GM12874 (cell line): ENCODE results near the gene RIN2.

ENCODE experiments used
- CTCF ChIP-seq: IDR thresholded peaks from 2 replicates; pipeline ENCODE4 v1.5.1; 2011; ENCODE audit warnings: low read depth, mild to moderate bottlenecking, control low read depth, low read length, moderate library complexity; ENCODE audit not compliant: insufficient read depth

The RIN2 gene

DNA sequence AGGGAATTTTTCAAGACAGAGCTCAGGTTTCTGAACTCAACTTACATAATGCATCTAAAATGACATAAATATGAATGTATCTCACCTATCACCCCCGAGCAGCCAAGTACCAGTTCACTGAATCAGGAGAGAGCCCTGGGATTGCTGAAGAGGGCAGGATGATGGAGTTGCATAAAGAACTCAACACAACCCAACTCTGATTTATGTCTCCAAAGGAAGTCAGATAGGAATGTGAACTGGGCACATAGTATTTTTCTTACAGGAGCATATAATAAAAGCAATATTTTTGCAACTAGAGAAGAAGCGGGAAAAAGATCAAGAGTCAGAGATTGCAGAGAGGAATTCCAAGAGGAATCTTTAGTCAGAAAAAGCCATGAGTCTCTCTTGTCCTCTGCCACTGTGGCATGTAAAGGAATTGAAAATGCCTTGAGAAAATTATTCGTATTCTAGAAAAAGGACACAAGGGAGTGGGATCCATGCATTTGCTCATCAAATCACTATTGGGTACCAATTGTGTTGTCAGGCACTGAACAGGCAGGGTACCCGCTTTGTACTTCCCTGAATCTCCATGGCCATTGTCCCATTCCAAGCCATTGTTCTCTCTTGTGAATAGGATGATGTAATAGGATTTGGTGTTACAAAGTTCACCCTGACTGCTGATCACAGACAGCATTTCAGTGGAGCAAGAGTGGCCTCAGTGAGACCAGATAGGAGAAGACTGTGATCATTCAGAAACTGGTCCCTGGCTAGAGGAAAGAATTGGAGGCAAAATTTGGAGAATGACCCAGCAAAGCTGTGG is 16.3 kb downstream of the RIN2 start:
- no peak for TF ChIP-seq CTCF

DNA sequence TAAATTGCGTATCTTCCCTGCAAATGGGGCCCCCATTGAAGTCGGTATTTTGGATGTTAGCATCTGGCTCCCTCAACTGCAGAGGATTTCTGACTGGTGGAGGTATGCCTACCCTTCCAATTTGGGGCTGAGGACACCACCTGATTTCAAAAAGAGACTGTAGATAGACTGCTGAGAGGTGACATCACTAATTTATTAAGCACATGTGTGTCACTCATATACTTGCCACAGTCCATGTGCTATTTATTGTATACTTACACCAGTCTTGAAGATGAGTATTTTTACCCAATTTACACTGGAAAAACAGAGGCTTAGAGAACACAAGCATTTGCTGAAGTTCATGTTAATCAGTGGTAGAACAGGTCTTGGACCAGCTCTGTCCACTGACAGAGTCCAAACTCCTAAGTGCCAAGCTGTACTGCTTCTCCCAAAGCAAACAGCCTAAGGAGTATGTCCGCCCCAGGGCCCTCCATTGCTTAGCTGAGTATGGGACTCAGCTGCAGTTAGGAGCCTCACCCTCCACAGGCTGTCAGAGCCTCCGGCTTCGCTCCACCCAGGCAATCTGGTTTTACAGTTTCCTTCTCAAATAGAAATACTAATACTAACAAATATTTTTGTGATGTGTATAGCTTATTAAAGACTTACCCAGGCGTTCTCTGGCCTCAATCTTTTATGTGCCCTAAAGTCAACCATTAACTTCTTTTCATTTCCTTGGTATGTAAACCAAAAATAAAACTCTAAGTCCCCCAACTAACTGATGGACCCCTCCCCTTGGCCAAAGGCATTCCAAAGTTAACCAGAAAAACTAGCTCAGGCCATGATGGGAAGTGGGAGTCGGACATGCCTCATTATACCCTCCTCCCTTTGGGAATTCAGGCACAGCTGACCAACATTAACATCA is 17.5 kb downstream of the RIN2 start:
- TF ChIP-seq CTCF, result no peak

DNA sequence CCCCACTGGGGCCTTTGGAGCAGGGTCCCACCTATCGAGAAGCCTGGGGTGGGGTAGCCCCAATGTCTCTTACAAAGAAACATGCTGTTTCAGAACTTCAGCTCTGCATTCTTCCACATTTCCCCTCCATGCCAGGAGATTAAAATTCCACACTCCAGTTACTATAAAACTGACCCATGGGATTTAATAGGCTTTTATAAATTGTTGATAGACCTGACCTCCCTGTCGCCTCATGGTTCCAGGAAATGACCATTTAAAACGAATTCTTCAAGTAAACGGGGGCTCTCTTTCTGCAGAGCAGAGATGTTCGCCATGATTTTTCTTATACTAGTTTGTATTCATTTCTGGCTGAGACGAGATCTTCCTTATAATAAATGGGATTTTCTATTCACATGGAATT is 19.3 kb downstream of the RIN2 start:
- TF ChIP-seq CTCF, result no peak

GRCh38 chr20:19777981-19778380 is 19.9 kb downstream of the RIN2 start:
- no peak for TF ChIP-seq CTCF

DNA sequence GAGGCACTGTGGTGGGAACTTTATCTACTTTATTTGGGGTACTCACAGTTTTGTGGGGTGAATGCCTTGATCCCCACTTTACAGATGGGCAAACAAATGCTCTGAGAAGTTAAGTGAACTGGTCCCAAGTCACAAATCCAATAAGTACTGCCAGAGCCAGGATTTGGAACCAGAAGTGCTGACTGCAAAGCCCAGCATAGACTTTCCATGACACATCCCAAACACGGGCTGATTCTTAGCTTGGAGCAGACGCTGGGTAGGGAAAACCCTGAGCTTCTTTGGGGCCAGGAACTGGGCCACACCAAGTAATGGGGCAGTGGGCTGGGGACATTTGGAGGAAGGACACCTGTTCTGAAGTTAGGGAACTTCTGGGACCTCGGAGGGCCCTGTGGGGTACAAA is 20.3 kb downstream of the RIN2 start:
- TF ChIP-seq CTCF, result no peak

GRCh38 chr20:19779634-19780033 is 21.6 kb downstream of the RIN2 start:
- TF ChIP-seq CTCF, result no peak

- TF ChIP-seq CTCF, result no peak
Observed at GRCh38 chr20:19780261-19780660, 22.2 kb downstream of the RIN2 start.
